GM18873 (cell line): ENCODE measurements around the gene TBC1D12.
"Not testable (repeated sequence)": the region's sequence is repeated elsewhere in the genome, so short reads cannot be mapped to it uniquely, and the experiment has no call there.

ENCODE experiments used
- ATAC-seq: cut with Tn5 transposase; IDR thresholded peaks from one replicate; pipeline ENCODE4 v1.9.1; 2021; ENCODE audit warnings: mild to moderate bottlenecking, moderate library complexity, moderate number of reproducible peaks; ENCODE audit not compliant: unreplicated experiment, low FRiP score

The TBC1D12 gene

DNA sequence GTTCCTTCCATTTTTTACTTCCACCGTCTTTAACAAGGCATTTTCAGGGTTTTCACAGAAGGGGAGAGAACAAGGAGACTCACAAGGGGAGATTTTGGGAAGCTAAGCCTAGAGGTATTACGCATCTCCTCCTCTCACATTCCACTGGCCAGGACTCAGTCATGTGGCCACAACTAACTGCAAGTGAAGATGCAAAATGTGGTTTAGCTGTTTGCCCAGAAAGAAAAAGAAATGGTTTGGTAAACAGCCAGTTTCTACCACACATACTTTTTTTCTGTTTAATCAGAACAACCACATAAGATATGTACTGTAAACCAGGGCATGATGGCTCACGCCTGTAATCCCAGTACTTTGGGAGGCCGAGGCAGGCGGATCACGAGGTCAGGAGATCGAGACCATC lies 121.8 kb downstream of the TBC1D12 start:
- no peak for ATAC-seq

GRCh38 chr10:94524711-94525110 lies 122.4 kb downstream of the TBC1D12 start:
- no peak for ATAC-seq

DNA sequence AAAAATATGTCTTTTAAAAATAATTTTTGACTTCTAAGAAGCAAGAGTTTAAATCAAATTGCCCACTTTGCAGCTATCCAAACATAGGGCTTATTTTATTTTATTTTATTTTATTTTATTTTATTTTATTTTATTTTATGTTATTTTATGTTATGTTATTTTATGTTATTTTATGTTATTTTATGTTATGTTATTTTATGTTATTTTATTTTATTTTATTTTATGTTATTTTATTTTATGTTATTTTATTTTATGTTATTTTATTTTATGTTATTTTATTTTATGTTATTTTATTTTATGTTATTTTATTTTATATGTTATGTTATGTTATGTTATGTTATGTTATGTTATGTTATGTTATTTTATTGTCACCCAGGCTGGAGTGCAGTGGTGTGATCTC lies 129.2 kb downstream of the TBC1D12 start:
- ATAC-seq = not testable (repeated sequence)

DNA sequence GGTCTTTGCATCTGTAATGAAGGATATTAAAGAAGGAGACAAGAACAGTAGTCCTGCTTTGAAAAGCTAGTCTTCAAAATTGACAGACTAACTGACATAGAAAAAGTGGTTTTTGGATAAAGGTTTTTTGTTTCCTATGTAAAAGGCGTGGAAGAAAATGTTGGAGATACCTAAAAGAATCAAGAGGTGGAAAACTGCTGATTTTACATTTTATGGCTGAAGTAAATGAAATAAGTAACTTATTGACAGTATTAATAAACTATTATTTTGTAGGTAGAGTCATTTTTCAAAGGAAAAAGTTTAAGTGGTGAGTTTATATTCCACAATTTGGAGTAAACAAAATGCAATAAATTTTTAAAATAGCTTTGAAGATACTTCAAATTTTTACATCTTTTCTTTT lies 130.7 kb downstream of the TBC1D12 start:
- no peak for ATAC-seq

- ATAC-seq = not testable (repeated sequence)
Measured at GRCh38 chr10:94542282-94542681, 139.9 kb downstream of the TBC1D12 start.

GRCh38 chr10:94545391-94546048 lies 143.2 kb downstream of the TBC1D12 start, which contains the start of gene HELLS:
Gene HELLS, plus strand, starts transcription at chr10:94545788. Its CDS starts 134 bp downstream, at chr10:94545922.
- ATAC-seq = peak; percentile 58

GRCh38 chr10:94546049-94546900 lies 143.9 kb downstream of the TBC1D12 start:
- ATAC-seq = peak; percentile 5

DNA sequence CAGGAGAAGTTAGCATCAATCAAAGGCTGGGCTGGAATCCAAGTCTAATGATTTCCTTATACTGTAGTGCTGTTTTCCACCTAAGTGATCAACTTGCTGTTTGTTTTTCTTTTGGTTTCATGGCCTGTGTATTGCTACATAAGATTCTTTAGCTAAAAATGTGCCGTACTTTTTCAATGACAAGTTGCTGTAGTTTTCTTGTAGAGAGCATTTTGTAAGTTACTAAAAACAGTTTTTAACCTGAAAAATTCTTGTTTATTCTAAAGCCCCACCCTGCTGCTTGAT lies 144.5 kb downstream of the TBC1D12 start:
- no peak for ATAC-seq

GRCh38 chr10:94549221-94549620 lies 146.9 kb downstream of the TBC1D12 start:
- ATAC-seq = no peak

DNA sequence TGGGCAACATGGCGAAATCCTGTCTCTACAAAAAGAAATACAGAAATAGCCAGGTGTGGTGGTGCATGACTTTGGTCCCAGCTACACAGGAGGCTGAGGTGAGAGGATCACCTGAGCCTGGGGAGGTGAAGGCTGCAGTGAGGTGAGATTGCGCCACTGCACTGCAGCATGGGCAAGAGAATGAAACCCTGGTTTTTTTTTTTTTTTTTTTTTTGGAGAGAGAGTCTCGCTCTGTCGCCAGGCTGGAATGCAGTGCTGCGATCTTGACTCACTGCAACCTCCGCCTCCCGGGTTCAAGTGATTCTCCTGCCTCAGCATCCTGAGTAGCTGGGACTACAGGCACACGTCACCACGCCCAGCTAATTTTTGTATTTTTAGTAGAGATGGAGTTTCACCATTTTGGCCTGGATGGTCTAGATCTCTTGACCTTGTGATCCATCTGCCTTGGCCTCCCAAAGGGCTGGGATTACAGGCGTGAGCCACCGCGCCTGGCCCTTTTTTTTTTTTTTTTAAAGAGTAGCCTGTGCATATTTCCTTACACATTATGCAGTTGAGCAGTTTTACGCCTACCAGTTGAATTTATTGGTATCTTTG lies 165.5 kb downstream of the TBC1D12 start:
- ATAC-seq = not testable (repeated sequence)

DNA sequence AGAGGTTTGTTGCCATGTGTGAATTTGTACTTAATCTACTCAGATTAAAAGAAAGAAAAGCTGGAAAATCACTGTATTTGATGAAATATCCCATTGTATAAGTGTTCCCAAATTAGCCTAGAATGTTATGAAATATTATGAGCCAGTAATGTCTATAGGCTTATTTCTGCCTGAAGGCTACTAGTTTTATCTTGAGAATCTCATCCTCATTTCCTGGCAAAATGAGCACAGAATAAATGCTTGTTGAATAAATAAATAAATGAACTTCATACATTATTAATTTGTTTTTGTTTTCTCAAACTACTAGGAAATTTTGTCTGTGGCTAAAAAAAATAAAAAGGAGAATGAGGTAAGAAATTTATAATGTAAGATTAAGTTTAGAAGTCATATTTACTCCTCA lies 168.7 kb downstream of the TBC1D12 start:
- no peak for ATAC-seq

- ATAC-seq = no peak
Measured at GRCh38 chr10:94571528-94571927, 169.2 kb downstream of the TBC1D12 start.

- no peak for ATAC-seq
Measured at GRCh38 chr10:94578790-94579189, 176.4 kb downstream of the TBC1D12 start.

DNA sequence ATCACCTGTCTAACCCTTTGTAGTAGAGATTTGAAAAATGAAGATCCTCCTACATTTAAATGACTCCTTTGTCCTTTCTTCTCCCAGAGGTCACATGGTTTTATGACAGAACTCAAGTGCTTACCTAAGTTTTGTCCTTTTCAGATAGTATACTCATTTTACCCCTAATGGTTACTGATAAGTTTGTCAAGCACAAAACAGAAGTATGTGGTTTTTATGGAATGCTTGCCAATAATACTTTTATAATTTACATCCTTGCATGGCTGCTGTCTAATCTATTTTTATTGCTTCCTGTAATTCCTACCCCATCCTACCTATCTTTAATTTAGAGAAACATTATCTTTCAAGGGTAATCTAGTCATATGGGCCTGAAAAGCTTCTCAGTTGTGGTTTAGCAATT lies 180.8 kb downstream of the TBC1D12 start:
- no peak for ATAC-seq
